ENCODE data around the gene DNAI2.
"Not testable (repeated sequence)": the region's sequence is repeated elsewhere in the genome, so short reads cannot be mapped to it uniquely, and the experiment has no call there.

DNAI2 gene

GRCh38 chr17:74276051-74276476 is 2.0 kb downstream of the DNAI2 start:
- Histone ChIP-seq H3K4me3 (ENCODE audit: low read depth, low read length) (no peak overlapping the region), H3K27ac (ENCODE audit: low read depth, low read length) (no peak overlapping the region), H3K9me3 (ENCODE audit: control insufficient read depth, insufficient read depth, low read depth, low read length) (no peaks in the 10 kb centered on the region), H3K36me3 (ENCODE audit: control insufficient read depth, insufficient read depth, low read length) (no peaks in the 10 kb centered on the region), H3K27me3 (ENCODE audit: control insufficient read depth, insufficient read depth, low read length) (peaks cover 16% of the 10 kb centered on the region), H3K9ac (ENCODE audit: low read length) (no peak overlapping the region), H3K4me1 (ENCODE audit: control insufficient read depth, insufficient read depth, low read length) (peaks cover 26% of the 10 kb centered on the region)

DNA sequence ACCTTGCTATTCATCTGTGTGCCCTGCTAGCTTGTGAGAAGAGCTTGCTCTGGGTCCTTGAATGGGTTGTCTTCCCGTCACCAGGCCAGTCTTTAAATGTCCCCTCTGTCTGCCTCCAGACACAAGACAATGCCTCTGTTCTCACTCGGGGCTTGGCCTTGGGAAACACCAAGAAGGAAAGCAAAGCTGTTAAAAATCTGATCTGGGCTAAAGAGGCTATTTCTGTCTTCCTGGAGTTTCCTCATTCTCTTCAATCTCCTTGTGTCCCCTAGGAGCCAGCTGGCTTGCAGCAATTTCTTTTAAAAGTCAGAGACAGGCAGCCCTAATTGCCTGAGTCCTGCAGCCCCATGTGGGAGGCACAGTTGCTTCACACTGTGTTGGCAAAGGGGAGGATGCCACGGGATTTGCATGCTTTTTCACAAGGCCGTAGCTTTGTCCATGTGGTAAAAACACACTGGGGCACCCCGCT is 2.5 kb downstream of the DNAI2 start:
- H3K27ac ChIP-seq (ENCODE audit: low read depth, low read length), result no peak overlapping the region
- no peaks in the 10 kb centered on the region for H3K9me3 ChIP-seq (ENCODE audit: control insufficient read depth, insufficient read depth, low read depth, low read length)
- H3K4me1 ChIP-seq (ENCODE audit: control insufficient read depth, insufficient read depth, low read length), result peaks cover 23% of the 10 kb centered on the region
- no peak overlapping the region for H3K4me3 ChIP-seq (ENCODE audit: low read depth, low read length)
- H3K27me3 ChIP-seq (ENCODE audit: control insufficient read depth, insufficient read depth, low read length), result peaks cover 16% of the 10 kb centered on the region
- no peaks in the 10 kb centered on the region for H3K36me3 ChIP-seq (ENCODE audit: control insufficient read depth, insufficient read depth, low read length)
- no peak overlapping the region for H3K9ac ChIP-seq (ENCODE audit: low read length)

DNA sequence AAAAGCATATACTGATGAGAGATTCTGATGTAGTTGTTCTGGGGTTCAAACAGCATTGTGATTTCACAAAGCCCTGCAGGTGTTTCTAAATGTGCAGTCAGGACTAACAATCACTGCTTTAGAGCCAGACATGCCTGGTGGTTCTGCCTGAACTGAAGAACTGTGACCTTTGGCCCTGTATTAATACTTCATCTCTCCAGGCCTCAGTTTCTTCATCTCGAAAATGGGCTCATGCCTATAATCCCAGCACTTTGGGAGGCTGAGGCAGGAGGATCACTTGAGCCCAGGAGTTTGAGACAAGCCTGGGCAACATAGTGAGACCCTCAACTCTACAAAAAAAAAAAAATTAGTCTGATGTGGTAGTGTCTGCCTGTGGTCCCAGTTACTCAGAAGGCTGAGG is 3.9 kb downstream of the DNAI2 start:
- Histone ChIP-seq H3K27me3 (ENCODE audit: control insufficient read depth, insufficient read depth, low read length) (peaks cover 16% of the 10 kb centered on the region), H3K9ac (ENCODE audit: low read length) (no peak overlapping the region), H3K36me3 (ENCODE audit: control insufficient read depth, insufficient read depth, low read length) (no peaks in the 10 kb centered on the region), H3K4me1 (ENCODE audit: control insufficient read depth, insufficient read depth, low read length) (peaks cover 9% of the 10 kb centered on the region; the same call in 1 of the 2 replicates), H3K9me3 (ENCODE audit: control insufficient read depth, insufficient read depth, low read depth, low read length) (no peaks in the 10 kb centered on the region), H3K27ac (ENCODE audit: low read depth, low read length) (no peak overlapping the region), H3K4me3 (ENCODE audit: low read depth, low read length) (no peak overlapping the region)

- not testable (repeated sequence) for H3K36me3 ChIP-seq (ENCODE audit: control insufficient read depth, insufficient read depth, low read length); H3K9ac ChIP-seq (ENCODE audit: low read length); H3K4me3 ChIP-seq (ENCODE audit: low read depth, low read length); H3K27ac ChIP-seq (ENCODE audit: low read depth, low read length); H3K9me3 ChIP-seq (ENCODE audit: control insufficient read depth, insufficient read depth, low read depth, low read length); H3K4me1 ChIP-seq (ENCODE audit: control insufficient read depth, insufficient read depth, low read length)
- H3K27me3 ChIP-seq (ENCODE audit: control insufficient read depth, insufficient read depth, low read length), result peaks cover 11% of the 10 kb centered on the region
These were observed 5.6 kb downstream of the DNAI2 start for GRCh38 chr17:74279617-74280016.

DNA sequence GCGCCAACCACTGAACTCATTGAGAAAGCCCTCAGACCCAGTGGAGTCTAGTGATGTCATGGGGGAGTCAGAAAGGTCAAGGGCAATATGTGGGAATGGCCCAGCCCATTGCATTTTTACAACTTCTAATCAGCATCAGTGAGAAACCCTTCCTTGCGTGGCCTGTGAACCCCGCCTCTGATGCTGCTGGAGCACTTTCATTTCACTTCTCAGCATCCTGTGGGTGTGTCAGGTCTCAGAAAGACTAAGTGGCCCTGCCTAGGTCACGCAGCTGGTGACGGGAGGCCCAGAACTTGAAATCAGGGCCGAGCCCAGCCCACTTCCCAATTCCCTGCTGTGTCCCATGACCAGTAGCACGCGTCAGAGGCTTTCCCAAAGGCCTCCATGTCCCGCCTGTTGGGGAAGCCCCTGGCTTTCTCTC is 6.1 kb downstream of the DNAI2 start:
- Histone ChIP-seq H3K9me3 (ENCODE audit: control insufficient read depth, insufficient read depth, low read depth, low read length) (no peaks in the 10 kb centered on the region), H3K4me1 (ENCODE audit: control insufficient read depth, insufficient read depth, low read length) (peaks cover 8% of the 10 kb centered on the region), H3K27ac (ENCODE audit: low read depth, low read length) (no peak overlapping the region), H3K9ac (ENCODE audit: low read length) (no peak overlapping the region), H3K4me3 (ENCODE audit: low read depth, low read length) (no peak overlapping the region), H3K27me3 (ENCODE audit: control insufficient read depth, insufficient read depth, low read length) (peaks cover 6% of the 10 kb centered on the region; the same call in 1 of the 2 replicates), H3K36me3 (ENCODE audit: control insufficient read depth, insufficient read depth, low read length) (no peaks in the 10 kb centered on the region)

- no peak overlapping the region for H3K27ac ChIP-seq (ENCODE audit: low read depth, low read length)
- H3K36me3 ChIP-seq (ENCODE audit: control insufficient read depth, insufficient read depth, low read length), result no peaks in the 10 kb centered on the region
- no peak overlapping the region for H3K4me3 ChIP-seq (ENCODE audit: low read depth, low read length)
- no peaks in the 10 kb centered on the region for H3K9me3 ChIP-seq (ENCODE audit: control insufficient read depth, insufficient read depth, low read depth, low read length)
- H3K4me1 ChIP-seq (ENCODE audit: control insufficient read depth, insufficient read depth, low read length), result peaks cover 4% of the 10 kb centered on the region; the same call in 1 of the 2 replicates
- H3K27me3 ChIP-seq (ENCODE audit: control insufficient read depth, insufficient read depth, low read length), result no peaks in the 10 kb centered on the region
- H3K9ac ChIP-seq (ENCODE audit: low read length), result no peak overlapping the region
These were observed 7.8 kb downstream of the DNAI2 start for GRCh38 chr17:74281799-74282198.

GRCh38 chr17:74282274-74282586 is 8.2 kb downstream of the DNAI2 start:
- H3K4me1 ChIP-seq (ENCODE audit: control insufficient read depth, insufficient read depth, low read length); H3K9me3 ChIP-seq (ENCODE audit: control insufficient read depth, insufficient read depth, low read depth, low read length); H3K27me3 ChIP-seq (ENCODE audit: control insufficient read depth, insufficient read depth, low read length); H3K36me3 ChIP-seq (ENCODE audit: control insufficient read depth, insufficient read depth, low read length); H3K27ac ChIP-seq (ENCODE audit: low read depth, low read length); H3K4me3 ChIP-seq (ENCODE audit: low read depth, low read length); H3K9ac ChIP-seq (ENCODE audit: low read length): not testable (repeated sequence)

DNA sequence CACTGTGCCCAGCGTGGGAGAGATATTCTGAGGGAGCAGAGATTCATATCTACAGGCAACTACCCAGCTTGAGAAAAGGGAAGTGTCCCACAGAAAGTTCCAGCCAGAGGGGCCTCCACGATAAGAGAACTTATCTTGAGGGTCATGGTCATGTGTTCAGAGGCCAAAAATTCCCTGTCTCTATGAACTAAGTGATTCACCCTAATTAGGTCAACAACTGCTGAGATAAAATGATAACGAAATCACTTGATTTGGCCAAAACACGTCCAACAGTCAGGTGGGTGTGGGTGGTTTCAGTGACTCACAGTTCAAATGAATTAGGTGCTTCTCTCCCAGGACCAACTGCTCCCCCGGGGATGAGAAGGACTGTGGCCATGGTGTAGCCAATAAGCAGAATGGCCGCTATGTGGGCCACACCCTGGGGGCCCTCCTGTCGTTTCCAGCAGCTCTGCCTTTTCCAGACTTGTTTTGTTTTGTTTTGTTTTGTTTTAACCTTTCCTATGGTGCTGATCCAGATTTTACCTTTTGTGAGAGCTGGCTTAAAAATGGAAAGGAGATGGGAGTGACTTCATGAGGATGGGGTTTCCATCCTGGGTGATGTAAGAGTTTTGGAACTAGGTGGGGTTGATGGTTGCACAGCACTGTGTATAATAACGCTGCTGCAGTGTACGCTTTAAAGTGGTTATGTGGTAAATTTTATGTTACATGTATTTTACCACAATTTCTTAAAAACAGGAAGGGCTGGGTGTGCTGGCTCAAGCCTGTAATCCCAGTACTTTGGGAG is 8.7 kb downstream of the DNAI2 start:
- H3K4me3 ChIP-seq (ENCODE audit: low read depth, low read length), result no peak overlapping the region
- no peaks in the 10 kb centered on the region for H3K9me3 ChIP-seq (ENCODE audit: control insufficient read depth, insufficient read depth, low read depth, low read length)
- peaks cover 4% of the 10 kb centered on the region; the same call in 1 of the 2 replicates for H3K4me1 ChIP-seq (ENCODE audit: control insufficient read depth, insufficient read depth, low read length)
- H3K27ac ChIP-seq (ENCODE audit: low read depth, low read length), result no peak overlapping the region
- H3K9ac ChIP-seq (ENCODE audit: low read length), result no peak overlapping the region
- no peaks in the 10 kb centered on the region for H3K27me3 ChIP-seq (ENCODE audit: control insufficient read depth, insufficient read depth, low read length)
- H3K36me3 ChIP-seq (ENCODE audit: control insufficient read depth, insufficient read depth, low read length), result no peaks in the 10 kb centered on the region

GRCh38 chr17:74283371-74283673 is 9.3 kb downstream of the DNAI2 start:
- Histone ChIP-seq H3K27me3 (ENCODE audit: control insufficient read depth, insufficient read depth, low read length) (no peaks in the 10 kb centered on the region), H3K9me3 (ENCODE audit: control insufficient read depth, insufficient read depth, low read depth, low read length) (no peaks in the 10 kb centered on the region), H3K36me3 (ENCODE audit: control insufficient read depth, insufficient read depth, low read length) (no peaks in the 10 kb centered on the region), H3K9ac (ENCODE audit: low read length) (no peak overlapping the region), H3K4me3 (ENCODE audit: low read depth, low read length) (no peak overlapping the region), H3K27ac (ENCODE audit: low read depth, low read length) (no peak overlapping the region), H3K4me1 (ENCODE audit: control insufficient read depth, insufficient read depth, low read length) (peaks cover 4% of the 10 kb centered on the region; the same call in 1 of the 2 replicates)

- Histone ChIP-seq H3K27me3 (ENCODE audit: control insufficient read depth, insufficient read depth, low read length) (no peaks in the 10 kb centered on the region), H3K36me3 (ENCODE audit: control insufficient read depth, insufficient read depth, low read length) (no peaks in the 10 kb centered on the region), H3K27ac (ENCODE audit: low read depth, low read length) (no peak overlapping the region), H3K4me3 (ENCODE audit: low read depth, low read length) (no peak overlapping the region), H3K9ac (ENCODE audit: low read length) (no peak overlapping the region), H3K4me1 (ENCODE audit: control insufficient read depth, insufficient read depth, low read length) (peaks cover 4% of the 10 kb centered on the region; the same call in 1 of the 2 replicates), H3K9me3 (ENCODE audit: control insufficient read depth, insufficient read depth, low read depth, low read length) (no peaks in the 10 kb centered on the region)
These were observed 13.1 kb downstream of the DNAI2 start for GRCh38 chr17:74287031-74287602.

DNA sequence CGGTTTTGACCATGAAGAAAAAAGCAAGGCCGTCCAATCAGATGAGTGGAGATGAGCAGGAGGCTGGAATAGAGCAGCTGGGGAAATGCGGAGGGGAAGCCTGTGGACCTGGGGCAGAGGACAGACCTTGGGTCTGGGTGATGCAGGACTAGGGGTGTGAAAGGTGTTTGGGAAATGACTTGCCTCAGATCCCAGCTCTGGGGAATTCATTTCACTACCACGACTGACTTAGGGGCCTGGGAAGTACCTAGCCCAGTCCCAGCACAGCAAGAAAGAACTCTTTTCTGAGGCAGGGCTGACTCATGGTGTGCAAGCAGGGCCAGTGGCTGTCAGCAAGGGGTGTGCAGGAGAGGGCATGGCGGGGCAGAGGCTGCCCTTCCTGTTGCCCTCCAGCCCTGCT is 14.8 kb downstream of the DNAI2 start:
- Histone ChIP-seq H3K36me3 (ENCODE audit: control insufficient read depth, insufficient read depth, low read length) (no peaks in the 10 kb centered on the region), H3K9me3 (ENCODE audit: control insufficient read depth, insufficient read depth, low read depth, low read length) (no peaks in the 10 kb centered on the region), H3K9ac (ENCODE audit: low read length) (no peak overlapping the region), H3K27me3 (ENCODE audit: control insufficient read depth, insufficient read depth, low read length) (no peaks in the 10 kb centered on the region), H3K4me3 (ENCODE audit: low read depth, low read length) (no peak overlapping the region), H3K27ac (ENCODE audit: low read depth, low read length) (no peak overlapping the region), H3K4me1 (ENCODE audit: control insufficient read depth, insufficient read depth, low read length) (peaks cover 4% of the 10 kb centered on the region; the same call in 1 of the 2 replicates)

Measured in HUES6 (cell line).